Measurements from ENCODE around the gene BMX. TPM values are rescaled to one million over a fixed set of nuclear protein-coding genes. Genes with fewer than 3 reads are reported as not detected.

The BMX gene
- total RNA-seq, 1 donor from 2014 or later, result 0.74 TPM

- no peak for TF ChIP-seq CTCF (IDR thresholded peaks at IDR 0.05; ENCODE audit: unreplicated experiment)
- Mint-ChIP-seq H3K4me1 (ENCODE audit: unreplicated experiment) (peaks cover 4% of the 10 kb centered on the region), H3K9me3 (ENCODE audit: unreplicated experiment) (no peaks in the 10 kb centered on the region), H3K36me3 (ENCODE audit: low read depth, unreplicated experiment) (no peaks in the 10 kb centered on the region), H3K27me3 (ENCODE audit: unreplicated experiment) (no peaks in the 10 kb centered on the region), H3K4me3 (ENCODE audit: unreplicated experiment) (no peak overlapping the region), H3K27ac (ENCODE audit: unreplicated experiment) (no peak overlapping the region)
- no peak for DNase-seq (ENCODE audit: low spot score)
Measured at GRCh38 chrX:15468036-15468435, 32.6 kb upstream of the BMX start.

- Mint-ChIP-seq H3K9me3 (ENCODE audit: unreplicated experiment) (no peaks in the 10 kb centered on the region), H3K4me1 (ENCODE audit: unreplicated experiment) (peaks cover 4% of the 10 kb centered on the region), H3K36me3 (ENCODE audit: low read depth, unreplicated experiment) (no peaks in the 10 kb centered on the region), H3K27ac (ENCODE audit: unreplicated experiment) (no peak overlapping the region), H3K4me3 (ENCODE audit: unreplicated experiment) (no peak overlapping the region), H3K27me3 (ENCODE audit: unreplicated experiment) (no peaks in the 10 kb centered on the region)
- DNase-seq (ENCODE audit: low spot score), result no peak
- no peak for TF ChIP-seq CTCF (IDR thresholded peaks at IDR 0.05; ENCODE audit: unreplicated experiment)
Measured at GRCh38 chrX:15469613-15470012, 31.0 kb upstream of the BMX start.

- H3K27me3 Mint-ChIP-seq (ENCODE audit: unreplicated experiment), result no peaks in the 10 kb centered on the region
- H3K36me3 Mint-ChIP-seq (ENCODE audit: low read depth, unreplicated experiment), result no peaks in the 10 kb centered on the region
- DNase-seq (ENCODE audit: low spot score), result peak; percentile 56
- peak; percentile 48 for TF ChIP-seq CTCF (IDR thresholded peaks at IDR 0.05; ENCODE audit: unreplicated experiment)
- H3K27ac Mint-ChIP-seq (ENCODE audit: unreplicated experiment), result no peak overlapping the region
- no peaks in the 10 kb centered on the region for H3K9me3 Mint-ChIP-seq (ENCODE audit: unreplicated experiment)
- H3K4me1 Mint-ChIP-seq (ENCODE audit: unreplicated experiment), result no peaks in the 10 kb centered on the region
- no peak overlapping the region for H3K4me3 Mint-ChIP-seq (ENCODE audit: unreplicated experiment)
Measured at GRCh38 chrX:15471028-15471427, 29.6 kb upstream of the BMX start.

GRCh38 chrX:15472531-15472930 lies 28.1 kb upstream of the BMX start:
- DNase-seq (ENCODE audit: low spot score), result no peak
- no peak overlapping the region for H3K27ac Mint-ChIP-seq (ENCODE audit: unreplicated experiment)
- H3K36me3 Mint-ChIP-seq (ENCODE audit: low read depth, unreplicated experiment), result no peaks in the 10 kb centered on the region
- no peak for TF ChIP-seq CTCF (IDR thresholded peaks at IDR 0.05; ENCODE audit: unreplicated experiment)
- no peaks in the 10 kb centered on the region for H3K9me3 Mint-ChIP-seq (ENCODE audit: unreplicated experiment)
- H3K27me3 Mint-ChIP-seq (ENCODE audit: unreplicated experiment), result no peaks in the 10 kb centered on the region
- H3K4me1 Mint-ChIP-seq (ENCODE audit: unreplicated experiment), result no peaks in the 10 kb centered on the region
- H3K4me3 Mint-ChIP-seq (ENCODE audit: unreplicated experiment), result no peak overlapping the region

GRCh38 chrX:15474028-15474427 lies 26.6 kb upstream of the BMX start:
- Mint-ChIP-seq H3K4me3 (ENCODE audit: unreplicated experiment) (no peak overlapping the region), H3K4me1 (ENCODE audit: unreplicated experiment) (no peaks in the 10 kb centered on the region), H3K9me3 (ENCODE audit: unreplicated experiment) (no peaks in the 10 kb centered on the region), H3K27ac (ENCODE audit: unreplicated experiment) (no peak overlapping the region), H3K36me3 (ENCODE audit: low read depth, unreplicated experiment) (no peaks in the 10 kb centered on the region), H3K27me3 (ENCODE audit: unreplicated experiment) (no peaks in the 10 kb centered on the region)
- DNase-seq (ENCODE audit: low spot score), result no peak
- TF ChIP-seq CTCF (IDR thresholded peaks at IDR 0.05; ENCODE audit: unreplicated experiment), result no peak

All from endothelial cell (in vitro differentiated cells).